Ovary (tissue), 3 donors: ENCODE results near the gene CD28.

Source experiments
- CTCF ChIP-seq, 3 donors: fragments of 450-650 bp in 2 of 3; fragments of 200-600 bp in 1 of 3; IDR thresholded peaks; one replicate each; pipeline versions ENCODE4 v1.5.1 to v1.8.0; 2016 to 2022; ENCODE audit warnings: antibody characterized with exemption in 3 of 3, mild to moderate bottlenecking in 1 of 3
- POLR2A ChIP-seq: fragments of 450-650 bp; IDR thresholded peaks from one replicate; pipeline ENCODE4 v1.6.1; 2017; ENCODE audit warnings: antibody characterized with exemption, mild to moderate bottlenecking, moderate library complexity
- donor health status: DM: no; HTN: no; CAD: no.

GRCh38 chr2:203710226-203710625 lies 3.8 kb downstream of the CD28 start:
- TF ChIP-seq POLR2A (no peak), CTCF (IDR thresholded peaks at IDR 0.05) (no peak)
